Coronary artery (tissue), 2 donors: ENCODE data around the gene CUX1.
A peak's percentile ranks its signal among the peaks of the same experiment; 100 is the strongest.

ENCODE experiments used
- DNase-seq: peaks from one replicate; pipeline ENCODE4 v3.0.0-alpha.2; 2017; ENCODE audit warnings: low spot score
- H3K27ac ChIP-seq, 2 donors: fragments of 200-600 bp; sonication (generic); one replicate each; pipeline ENCODE4 v1.5.1; 2016 to 2019
- H3K4me3 ChIP-seq: fragments of 200-600 bp; sonication (generic); 2 replicates; pipeline ENCODE4 v1.5.1; 2016; ENCODE audit warnings: mild to moderate bottlenecking, moderate library complexity
- CTCF ChIP-seq: fragments of 200-600 bp; sonication (generic); IDR thresholded peaks from one replicate; pipeline ENCODE4 v1.5.1; 2019; ENCODE audit warnings: antibody characterized with exemption

The CUX1 gene

GRCh38 chr7:101906291-101907240, 89.1 kb downstream of the CUX1 start:
- TF ChIP-seq CTCF: no peak
- DNase-seq: no peak
- Histone ChIP-seq H3K4me3 (no peak overlapping the region), H3K27ac (no peak overlapping the region)

GRCh38 chr7:101910991-101911799, 93.8 kb downstream of the CUX1 start:
- DNase-seq: no peak
- TF ChIP-seq CTCF: no peak
- peak overlapping the region; percentile 58 to 71 for H3K27ac ChIP-seq
- no peak overlapping the region for H3K4me3 ChIP-seq

- Histone ChIP-seq H3K4me3 (no peak overlapping the region), H3K27ac (peak overlapping the region; percentile 58 to 71)
- DNase-seq: no peak
- no peak for TF ChIP-seq CTCF
Observed at GRCh38 chr7:101911800-101912715, 94.6 kb downstream of the CUX1 start.

- peak overlapping the region; percentile 58 to 71 for H3K27ac ChIP-seq
- TF ChIP-seq CTCF: no peak
- DNase-seq: no peak
- H3K4me3 ChIP-seq: no peak overlapping the region
Observed at GRCh38 chr7:101912716-101913110, 95.3 kb downstream of the CUX1 start.

GRCh38 chr7:101913247-101913721, 95.9 kb downstream of the CUX1 start:
- Histone ChIP-seq H3K27ac (peak overlapping the region; percentile 32 to 52), H3K4me3 (peak overlapping the region; percentile 54)
- DNase-seq: no peak
- no peak for TF ChIP-seq CTCF

GRCh38 chr7:101913851-101914250, 96.4 kb downstream of the CUX1 start:
- Histone ChIP-seq H3K27ac (peak overlapping the region in 1 of 2 donors; percentile 52), H3K4me3 (peak overlapping the region; percentile 54)
- no peak for TF ChIP-seq CTCF
- no peak for DNase-seq
